ENCODE measurements around the gene POU2AF1. TPM values are rescaled to one million over a fixed set of nuclear protein-coding genes. Genes with fewer than 3 reads are reported as not detected.

Gene POU2AF1
- total and polyA plus RNA-seq, 4 donors, result 0.21 to 2.0 (median 0.83) TPM

DNA sequence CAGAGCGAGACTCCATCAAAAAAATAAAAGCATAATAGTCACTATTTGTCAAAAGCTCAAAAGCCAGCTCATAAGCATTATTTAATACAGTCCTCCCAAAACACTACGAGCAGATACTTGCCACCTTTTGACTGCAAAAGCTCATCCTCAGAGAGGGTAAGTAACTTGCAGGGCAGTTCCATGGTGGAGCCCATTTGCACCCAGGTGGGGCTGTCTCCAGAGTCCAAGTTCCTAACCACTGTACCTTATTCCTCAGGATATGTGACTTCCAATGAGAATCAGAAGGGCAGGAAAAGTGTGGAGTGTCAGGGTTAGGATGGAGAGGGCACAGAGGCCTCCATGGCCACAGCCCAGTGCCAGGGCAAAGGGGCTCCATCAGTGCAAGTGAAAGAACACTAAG, 28.6 kb upstream of the POU2AF1 start:
- Histone ChIP-seq H3K4me3 (ENCODE audit: low read depth in 1 of 3, low read length in 3 of 3) (no peak overlapping the region), H3K27ac (ENCODE audit: low read depth in 1 of 2, low read length in 2 of 2) (no peak overlapping the region), H3K27me3 (ENCODE audit: control insufficient read depth in 4 of 4, insufficient read depth in 4 of 4, low read length in 3 of 4) (no peaks in the 10 kb centered on the region), H3K4me1 (ENCODE audit: control insufficient read depth in 4 of 4, insufficient read depth in 4 of 4, low read length in 3 of 4) (peaks cover 0 to 3% (median 0%) of the 10 kb centered on the region in 4 donors), H3K9me3 (ENCODE audit: control insufficient read depth in 4 of 4, low read length in 3 of 4) (no peaks in the 10 kb centered on the region), H3K36me3 (ENCODE audit: control insufficient read depth in 4 of 4, insufficient read depth in 3 of 4, low read depth in 1 of 4, low read length in 3 of 4) (no peaks in the 10 kb centered on the region), H3K9ac (ENCODE audit: low read depth in 1 of 2, low read length in 2 of 2) (no peak overlapping the region)
- no peak for DNase-seq (ENCODE audit: low spot score)
- no peak for TF ChIP-seq RXRA (IDR thresholded peaks at IDR 0.05)
- WGBS, result 92% methylated on average over 2 of the region's 2 CpGs

DNA sequence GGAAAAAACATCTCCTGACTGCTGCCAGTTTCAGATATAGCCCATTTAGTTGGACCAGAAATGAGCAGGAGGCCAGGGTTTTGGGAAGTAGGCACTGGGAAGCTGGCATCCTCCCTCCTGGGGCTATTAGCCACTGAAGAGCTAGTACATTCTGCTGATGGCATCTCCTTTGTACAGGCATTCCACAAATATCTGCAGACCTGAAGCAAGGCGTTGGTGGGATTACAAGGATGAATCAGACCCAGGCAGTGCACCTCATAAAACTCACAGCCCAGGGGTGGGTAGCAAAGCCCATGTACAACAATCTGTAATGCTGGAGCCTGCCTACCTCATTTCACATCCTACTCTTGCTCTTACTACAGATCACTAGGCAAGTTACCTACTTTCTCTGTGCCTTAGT, 27.5 kb upstream of the POU2AF1 start:
- WGBS, result 73% methylated on average over 1 of the region's 1 CpG
- no peak for DNase-seq (ENCODE audit: low spot score)
- no peak for TF ChIP-seq YY1 (IDR thresholded peaks at IDR 0.05)
- TF ChIP-seq NR2F2 (IDR thresholded peaks at IDR 0.05), result no peak
- TF ChIP-seq, protein P1, sequence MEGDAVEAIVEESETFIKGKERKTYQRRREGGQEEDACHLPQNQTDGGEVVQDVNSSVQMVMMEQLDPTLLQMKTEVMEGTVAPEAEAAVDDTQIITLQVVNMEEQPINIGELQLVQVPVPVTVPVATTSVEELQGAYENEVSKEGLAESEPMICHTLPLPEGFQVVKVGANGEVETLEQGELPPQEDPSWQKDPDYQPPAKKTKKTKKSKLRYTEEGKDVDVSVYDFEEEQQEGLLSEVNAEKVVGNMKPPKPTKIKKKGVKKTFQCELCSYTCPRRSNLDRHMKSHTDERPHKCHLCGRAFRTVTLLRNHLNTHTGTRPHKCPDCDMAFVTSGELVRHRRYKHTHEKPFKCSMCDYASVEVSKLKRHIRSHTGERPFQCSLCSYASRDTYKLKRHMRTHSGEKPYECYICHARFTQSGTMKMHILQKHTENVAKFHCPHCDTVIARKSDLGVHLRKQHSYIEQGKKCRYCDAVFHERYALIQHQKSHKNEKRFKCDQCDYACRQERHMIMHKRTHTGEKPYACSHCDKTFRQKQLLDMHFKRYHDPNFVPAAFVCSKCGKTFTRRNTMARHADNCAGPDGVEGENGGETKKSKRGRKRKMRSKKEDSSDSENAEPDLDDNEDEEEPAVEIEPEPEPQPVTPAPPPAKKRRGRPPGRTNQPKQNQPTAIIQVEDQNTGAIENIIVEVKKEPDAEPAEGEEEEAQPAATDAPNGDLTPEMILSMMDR (IDR thresholded peaks at IDR 0.05; ENCODE audit: low read depth, low read length, missing input control), result no peak
- TF ChIP-seq FOXA2 (IDR thresholded peaks at IDR 0.05), result no peak
- no peak for TF ChIP-seq RAD21 (IDR thresholded peaks at IDR 0.05)
- no peak for TF ChIP-seq EGR1 (IDR thresholded peaks at IDR 0.05; ENCODE audit: low read depth in 2 of 2)
- H3K27me3 ChIP-seq (ENCODE audit: control insufficient read depth in 4 of 4, insufficient read depth in 4 of 4, low read length in 3 of 4), result no peaks in the 10 kb centered on the region
- H3K27ac ChIP-seq (ENCODE audit: low read depth in 1 of 2, low read length in 2 of 2), result no peak overlapping the region
- H3K36me3 ChIP-seq (ENCODE audit: control insufficient read depth in 4 of 4, insufficient read depth in 3 of 4, low read depth in 1 of 4, low read length in 3 of 4), result no peaks in the 10 kb centered on the region
- no peaks in the 10 kb centered on the region for H3K9me3 ChIP-seq (ENCODE audit: control insufficient read depth in 4 of 4, low read length in 3 of 4)
- H3K4me3 ChIP-seq (ENCODE audit: low read depth in 1 of 3, low read length in 3 of 3), result no peak overlapping the region
- H3K9ac ChIP-seq (ENCODE audit: low read depth in 1 of 2, low read length in 2 of 2), result no peak overlapping the region
- H3K4me1 ChIP-seq (ENCODE audit: control insufficient read depth in 4 of 4, insufficient read depth in 4 of 4, low read length in 3 of 4), result peaks cover 0 to 6% (median 5%) of the 10 kb centered on the region in 4 donors

DNA sequence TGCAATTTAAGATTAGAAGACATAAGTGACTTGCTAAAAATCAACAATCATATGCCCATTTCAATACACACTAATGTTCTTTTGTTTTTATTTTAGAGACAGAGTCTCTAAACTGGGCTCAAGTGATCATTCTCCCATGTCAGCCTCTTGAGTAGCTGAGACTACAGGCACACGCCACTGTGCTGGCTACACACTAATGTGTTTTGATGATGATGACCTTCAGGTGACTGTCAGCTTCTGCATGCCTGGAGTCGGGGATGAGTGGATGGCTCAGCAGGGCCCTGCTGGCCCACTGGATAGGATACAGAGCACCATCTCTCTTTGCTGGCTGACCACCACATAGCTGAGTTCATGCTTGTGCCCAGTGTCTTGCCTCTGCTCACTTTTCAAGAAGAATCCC, 27.0 kb upstream of the POU2AF1 start:
- no peaks in the 10 kb centered on the region for H3K36me3 ChIP-seq (ENCODE audit: control insufficient read depth in 4 of 4, insufficient read depth in 3 of 4, low read depth in 1 of 4, low read length in 3 of 4)
- H3K4me1 ChIP-seq (ENCODE audit: control insufficient read depth in 4 of 4, insufficient read depth in 4 of 4, low read length in 3 of 4), result peaks cover 0 to 6% (median 5%) of the 10 kb centered on the region in 4 donors
- H3K4me3 ChIP-seq (ENCODE audit: low read depth in 1 of 3, low read length in 3 of 3), result no peak overlapping the region
- DNase-seq (ENCODE audit: low spot score), result no peak
- H3K27ac ChIP-seq (ENCODE audit: low read depth in 1 of 2, low read length in 2 of 2), result no peak overlapping the region
- TF ChIP-seq HNF4A (conservative IDR thresholded peaks at IDR 0.05), result no peak
- no peak for TF ChIP-seq RXRA (IDR thresholded peaks at IDR 0.05)
- TF ChIP-seq, protein P2, sequence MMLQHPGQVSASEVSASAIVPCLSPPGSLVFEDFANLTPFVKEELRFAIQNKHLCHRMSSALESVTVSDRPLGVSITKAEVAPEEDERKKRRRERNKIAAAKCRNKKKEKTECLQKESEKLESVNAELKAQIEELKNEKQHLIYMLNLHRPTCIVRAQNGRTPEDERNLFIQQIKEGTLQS (IDR thresholded peaks at IDR 0.05), result no peak
- no peak for TF ChIP-seq GABPA (IDR thresholded peaks at IDR 0.05 in 1 of 2, conservative IDR thresholded peaks at IDR 0.05 in 1 of 2)
- TF ChIP-seq HNF4G (IDR thresholded peaks at IDR 0.05), result no peak
- no peak for TF ChIP-seq YY1 (IDR thresholded peaks at IDR 0.05)
- no peak for TF ChIP-seq RAD21 (IDR thresholded peaks at IDR 0.05)
- no peak for TF ChIP-seq FOXA2 (IDR thresholded peaks at IDR 0.05)
- TF ChIP-seq, protein P3, sequence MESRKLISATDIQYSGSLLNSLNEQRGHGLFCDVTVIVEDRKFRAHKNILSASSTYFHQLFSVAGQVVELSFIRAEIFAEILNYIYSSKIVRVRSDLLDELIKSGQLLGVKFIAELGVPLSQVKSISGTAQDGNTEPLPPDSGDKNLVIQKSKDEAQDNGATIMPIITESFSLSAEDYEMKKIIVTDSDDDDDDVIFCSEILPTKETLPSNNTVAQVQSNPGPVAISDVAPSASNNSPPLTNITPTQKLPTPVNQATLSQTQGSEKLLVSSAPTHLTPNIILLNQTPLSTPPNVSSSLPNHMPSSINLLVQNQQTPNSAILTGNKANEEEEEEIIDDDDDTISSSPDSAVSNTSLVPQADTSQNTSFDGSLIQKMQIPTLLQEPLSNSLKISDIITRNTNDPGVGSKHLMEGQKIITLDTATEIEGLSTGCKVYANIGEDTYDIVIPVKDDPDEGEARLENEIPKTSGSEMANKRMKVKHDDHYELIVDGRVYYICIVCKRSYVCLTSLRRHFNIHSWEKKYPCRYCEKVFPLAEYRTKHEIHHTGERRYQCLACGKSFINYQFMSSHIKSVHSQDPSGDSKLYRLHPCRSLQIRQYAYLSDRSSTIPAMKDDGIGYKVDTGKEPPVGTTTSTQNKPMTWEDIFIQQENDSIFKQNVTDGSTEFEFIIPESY (IDR thresholded peaks at IDR 0.05), result no peak
- no peak for TF ChIP-seq TAF1 (conservative IDR thresholded peaks at IDR 0.05)
- no peak for TF ChIP-seq NR2F2 (IDR thresholded peaks at IDR 0.05)
- TF ChIP-seq, protein P4, sequence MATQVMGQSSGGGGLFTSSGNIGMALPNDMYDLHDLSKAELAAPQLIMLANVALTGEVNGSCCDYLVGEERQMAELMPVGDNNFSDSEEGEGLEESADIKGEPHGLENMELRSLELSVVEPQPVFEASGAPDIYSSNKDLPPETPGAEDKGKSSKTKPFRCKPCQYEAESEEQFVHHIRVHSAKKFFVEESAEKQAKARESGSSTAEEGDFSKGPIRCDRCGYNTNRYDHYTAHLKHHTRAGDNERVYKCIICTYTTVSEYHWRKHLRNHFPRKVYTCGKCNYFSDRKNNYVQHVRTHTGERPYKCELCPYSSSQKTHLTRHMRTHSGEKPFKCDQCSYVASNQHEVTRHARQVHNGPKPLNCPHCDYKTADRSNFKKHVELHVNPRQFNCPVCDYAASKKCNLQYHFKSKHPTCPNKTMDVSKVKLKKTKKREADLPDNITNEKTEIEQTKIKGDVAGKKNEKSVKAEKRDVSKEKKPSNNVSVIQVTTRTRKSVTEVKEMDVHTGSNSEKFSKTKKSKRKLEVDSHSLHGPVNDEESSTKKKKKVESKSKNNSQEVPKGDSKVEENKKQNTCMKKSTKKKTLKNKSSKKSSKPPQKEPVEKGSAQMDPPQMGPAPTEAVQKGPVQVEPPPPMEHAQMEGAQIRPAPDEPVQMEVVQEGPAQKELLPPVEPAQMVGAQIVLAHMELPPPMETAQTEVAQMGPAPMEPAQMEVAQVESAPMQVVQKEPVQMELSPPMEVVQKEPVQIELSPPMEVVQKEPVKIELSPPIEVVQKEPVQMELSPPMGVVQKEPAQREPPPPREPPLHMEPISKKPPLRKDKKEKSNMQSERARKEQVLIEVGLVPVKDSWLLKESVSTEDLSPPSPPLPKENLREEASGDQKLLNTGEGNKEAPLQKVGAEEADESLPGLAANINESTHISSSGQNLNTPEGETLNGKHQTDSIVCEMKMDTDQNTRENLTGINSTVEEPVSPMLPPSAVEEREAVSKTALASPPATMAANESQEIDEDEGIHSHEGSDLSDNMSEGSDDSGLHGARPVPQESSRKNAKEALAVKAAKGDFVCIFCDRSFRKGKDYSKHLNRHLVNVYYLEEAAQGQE (IDR thresholded peaks at IDR 0.05), result no peak
- no peak overlapping the region for H3K9ac ChIP-seq (ENCODE audit: low read depth in 1 of 2, low read length in 2 of 2)
- no peaks in the 10 kb centered on the region for H3K27me3 ChIP-seq (ENCODE audit: control insufficient read depth in 4 of 4, insufficient read depth in 4 of 4, low read length in 3 of 4)
- 85% methylated on average over 2 of the region's 2 CpGs for WGBS
- no peaks in the 10 kb centered on the region for H3K9me3 ChIP-seq (ENCODE audit: control insufficient read depth in 4 of 4, low read length in 3 of 4)

All from liver (tissue), 9 donors.